ENCODE results near the gene SLC6A15. TPM values are rescaled to one million over a fixed set of nuclear protein-coding genes. Genes with fewer than 3 reads are reported as not detected.

SLC6A15 gene
- total RNA-seq, 1 donor from 2014 or later: not detected

DNA sequence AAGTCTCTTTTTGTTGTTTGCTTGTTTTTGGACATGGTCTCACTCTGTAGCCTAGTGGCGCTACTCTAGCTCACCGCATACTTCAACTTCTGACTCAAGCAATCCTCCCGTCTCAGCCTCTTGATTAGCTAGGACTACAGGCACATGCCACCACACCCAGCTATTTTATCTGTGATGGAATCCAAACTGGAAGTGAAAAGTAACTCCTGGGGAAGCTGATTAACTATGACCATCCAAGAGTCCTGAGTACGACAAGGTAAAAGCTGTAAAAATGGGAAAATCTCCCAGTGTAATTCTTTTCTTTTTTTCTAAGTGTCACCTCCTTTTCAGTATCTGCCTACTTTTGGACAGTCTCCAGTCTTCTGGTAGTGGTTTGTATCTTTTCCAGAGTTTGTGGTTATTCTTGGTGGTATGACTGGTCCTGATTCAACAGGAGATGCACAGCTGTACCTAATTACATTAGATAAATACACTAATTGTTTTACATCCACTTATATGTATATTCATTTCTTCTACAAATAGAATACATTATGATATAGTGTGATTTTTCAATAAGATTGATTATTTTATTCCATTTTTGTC, 97.8 kb downstream of the SLC6A15 start:
- TF ChIP-seq, protein P1, sequence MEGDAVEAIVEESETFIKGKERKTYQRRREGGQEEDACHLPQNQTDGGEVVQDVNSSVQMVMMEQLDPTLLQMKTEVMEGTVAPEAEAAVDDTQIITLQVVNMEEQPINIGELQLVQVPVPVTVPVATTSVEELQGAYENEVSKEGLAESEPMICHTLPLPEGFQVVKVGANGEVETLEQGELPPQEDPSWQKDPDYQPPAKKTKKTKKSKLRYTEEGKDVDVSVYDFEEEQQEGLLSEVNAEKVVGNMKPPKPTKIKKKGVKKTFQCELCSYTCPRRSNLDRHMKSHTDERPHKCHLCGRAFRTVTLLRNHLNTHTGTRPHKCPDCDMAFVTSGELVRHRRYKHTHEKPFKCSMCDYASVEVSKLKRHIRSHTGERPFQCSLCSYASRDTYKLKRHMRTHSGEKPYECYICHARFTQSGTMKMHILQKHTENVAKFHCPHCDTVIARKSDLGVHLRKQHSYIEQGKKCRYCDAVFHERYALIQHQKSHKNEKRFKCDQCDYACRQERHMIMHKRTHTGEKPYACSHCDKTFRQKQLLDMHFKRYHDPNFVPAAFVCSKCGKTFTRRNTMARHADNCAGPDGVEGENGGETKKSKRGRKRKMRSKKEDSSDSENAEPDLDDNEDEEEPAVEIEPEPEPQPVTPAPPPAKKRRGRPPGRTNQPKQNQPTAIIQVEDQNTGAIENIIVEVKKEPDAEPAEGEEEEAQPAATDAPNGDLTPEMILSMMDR (IDR thresholded peaks at IDR 0.05): no peak
- intact Hi-C loops (cut with DNase I): no loop called here
- Histone ChIP-seq H3K9me3 (no peaks in the 10 kb centered on the region), H3K27ac (no peak overlapping the region), H3K4me1 (no peaks in the 10 kb centered on the region), H3K36me3 (no peaks in the 10 kb centered on the region), H3K27me3 (ENCODE audit: low read depth) (no peaks in the 10 kb centered on the region), H3K4me3 (no peak overlapping the region)
- DNase-seq: no peak
- ATAC-seq: no peak

DNA sequence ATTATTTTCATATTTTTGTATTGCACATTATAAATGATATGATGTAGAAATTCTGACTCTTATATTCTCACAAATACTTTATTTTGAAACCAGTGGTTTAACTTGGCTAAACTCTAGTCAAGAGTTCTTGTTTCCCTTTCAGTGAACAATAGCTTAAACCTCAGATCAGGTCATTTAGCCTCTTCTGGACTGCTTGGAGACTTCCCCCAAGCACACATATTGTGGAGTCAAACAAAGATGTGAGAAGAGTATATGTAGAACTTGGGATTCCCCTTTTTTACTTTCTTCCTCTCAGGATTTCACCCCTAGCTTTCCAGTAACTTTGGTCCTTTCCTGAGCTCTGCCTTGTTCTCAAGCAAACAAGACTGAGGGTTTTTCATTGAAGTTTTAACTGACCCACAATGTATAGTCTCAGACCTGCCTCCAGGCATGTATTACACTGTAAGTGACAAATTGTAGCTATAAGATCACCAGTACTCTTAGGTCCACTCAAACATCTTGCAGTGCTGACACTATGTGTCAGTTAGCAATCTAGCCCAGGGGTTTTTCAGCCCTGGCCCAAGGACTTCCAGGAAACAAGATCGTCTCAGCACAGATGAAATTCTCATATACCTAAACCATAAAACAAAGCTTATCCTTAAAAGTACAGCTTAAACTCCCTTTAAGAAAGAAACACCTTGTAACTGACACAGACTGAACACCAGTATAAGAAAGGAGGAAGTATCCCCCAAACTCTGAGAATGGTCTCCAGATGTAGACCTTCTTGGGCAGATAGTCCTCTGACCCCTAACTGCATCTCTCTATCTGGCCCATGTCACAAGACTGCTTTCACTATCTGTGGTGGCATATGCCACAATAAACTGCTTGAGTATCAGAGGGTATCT, 98.6 kb downstream of the SLC6A15 start:
- Histone ChIP-seq H3K27me3 (ENCODE audit: low read depth) (no peaks in the 10 kb centered on the region), H3K4me1 (no peaks in the 10 kb centered on the region), H3K27ac (no peak overlapping the region), H3K9me3 (no peaks in the 10 kb centered on the region), H3K36me3 (no peaks in the 10 kb centered on the region), H3K4me3 (no peak overlapping the region)
- TF ChIP-seq, protein P1 (IDR thresholded peaks at IDR 0.05): no peak
- intact Hi-C loops (cut with DNase I): no loop called here
- no peak for ATAC-seq
- DNase-seq: no peak

DNA sequence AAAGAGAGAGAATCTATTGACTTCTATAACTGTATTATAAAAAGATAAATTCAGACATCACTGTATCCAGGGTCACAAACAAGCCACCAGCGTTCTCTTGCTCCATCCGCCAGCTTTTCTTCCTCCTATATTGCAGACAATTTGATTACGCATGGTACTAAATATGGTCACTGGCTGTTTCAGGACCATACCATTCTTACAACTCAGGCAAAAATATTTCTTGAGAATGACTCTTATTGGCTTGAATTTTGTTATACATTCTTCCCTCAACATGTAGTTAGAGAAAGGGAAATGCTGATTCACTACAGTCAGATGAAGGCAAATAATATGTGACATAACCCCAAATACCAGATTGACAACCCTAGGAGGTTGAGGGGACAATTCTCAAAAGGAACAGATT, 101.3 kb downstream of the SLC6A15 start:
- no peak for ATAC-seq
- Histone ChIP-seq H3K4me3 (no peak overlapping the region), H3K9me3 (no peaks in the 10 kb centered on the region), H3K36me3 (no peaks in the 10 kb centered on the region), H3K4me1 (no peaks in the 10 kb centered on the region), H3K27me3 (ENCODE audit: low read depth) (no peaks in the 10 kb centered on the region), H3K27ac (no peak overlapping the region)
- no peak for DNase-seq
- TF ChIP-seq, protein P1 (IDR thresholded peaks at IDR 0.05): no peak
- intact Hi-C loops (cut with DNase I): no loop called here

DNA sequence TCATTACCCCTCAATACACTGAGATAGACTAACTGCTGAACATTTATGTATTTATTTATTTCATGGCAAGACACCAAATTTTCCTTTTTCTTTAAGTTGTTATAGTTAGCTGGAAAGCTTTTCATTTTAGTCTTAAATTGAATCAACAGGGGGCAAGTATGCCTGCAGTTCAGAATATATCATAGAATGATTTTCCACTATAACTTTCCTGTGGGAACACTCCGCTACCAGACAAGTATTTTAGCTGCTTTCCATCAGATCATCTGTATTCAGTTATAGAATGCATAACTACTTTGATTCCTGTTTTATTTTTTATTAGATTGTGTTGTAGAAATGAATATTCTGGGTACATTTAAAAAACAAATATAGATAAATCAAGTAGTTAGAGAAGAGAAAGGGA, 102.0 kb downstream of the SLC6A15 start:
- H3K4me1 ChIP-seq: no peaks in the 10 kb centered on the region
- H3K27ac ChIP-seq: no peak overlapping the region
- intact Hi-C loops (cut with DNase I): no loop called here
- H3K27me3 ChIP-seq (ENCODE audit: low read depth): no peaks in the 10 kb centered on the region
- no peak for ATAC-seq
- DNase-seq: no peak
- no peak overlapping the region for H3K4me3 ChIP-seq
- TF ChIP-seq, protein P1 (IDR thresholded peaks at IDR 0.05): no peak
- H3K36me3 ChIP-seq: no peaks in the 10 kb centered on the region
- H3K9me3 ChIP-seq: no peaks in the 10 kb centered on the region

Other genes with a start within 250 kb of the SLC6A15 start
- 6.6 TPM for gene TSPAN19, start 123.5 kb upstream of the SLC6A15 start, total RNA-seq
- gene LRRIQ1, start 123.6 kb upstream of the SLC6A15 start, total RNA-seq: 10.6 TPM

All from lower lobe of right lung (tissue), 2 donors.